GM18867 (cell line): Measurements from ENCODE around the gene FAM50B.

Experiments
- ATAC-seq: cut with Tn5 transposase; IDR thresholded peaks from one replicate; pipeline ENCODE4 v1.9.1; 2021; ENCODE audit warnings: mild to moderate bottlenecking, moderate library complexity; ENCODE audit not compliant: unreplicated experiment

Gene FAM50B

GRCh38 chr6:3848925-3849605 lies at the start of gene FAM50B:
TSS of gene FAM50B (plus strand) at chr6:3849373. CDS start at chr6:3849812, 439 bp downstream.
- ATAC-seq = peak; percentile 84

- ATAC-seq = no peak
Observed at GRCh38 chr6:3799719-3800118, 49.5 kb upstream of the FAM50B start.

GRCh38 chr6:3800850-3801591 lies 48.2 kb upstream of the FAM50B start:
- ATAC-seq = no peak

GRCh38 chr6:3801960-3802359 lies 47.2 kb upstream of the FAM50B start:
- peak; percentile 62 for ATAC-seq

- no peak for ATAC-seq
Observed at GRCh38 chr6:3803627-3804468, 45.3 kb upstream of the FAM50B start.

- ATAC-seq = no peak
Observed at GRCh38 chr6:3804964-3805363, 44.2 kb upstream of the FAM50B start.

GRCh38 chr6:3805448-3806123 lies 43.6 kb upstream of the FAM50B start:
- ATAC-seq = no peak

GRCh38 chr6:3806169-3806922 lies 42.8 kb upstream of the FAM50B start:
- ATAC-seq = no peak

- no peak for ATAC-seq
Observed at GRCh38 chr6:3808199-3808598, 41.0 kb upstream of the FAM50B start.

GRCh38 chr6:3808759-3809514 lies 40.2 kb upstream of the FAM50B start:
- no peak for ATAC-seq

GRCh38 chr6:3809515-3809891 lies 39.7 kb upstream of the FAM50B start:
- no peak for ATAC-seq

- ATAC-seq = no peak
Observed at GRCh38 chr6:3809982-3810381, 39.2 kb upstream of the FAM50B start.

- ATAC-seq = no peak
Observed at GRCh38 chr6:3811191-3811590, 38.0 kb upstream of the FAM50B start.

GRCh38 chr6:3812596-3812995 lies 36.6 kb upstream of the FAM50B start:
- no peak for ATAC-seq

- ATAC-seq = no peak
Observed at GRCh38 chr6:3813150-3813780, 35.9 kb upstream of the FAM50B start.

- ATAC-seq = no peak
Observed at GRCh38 chr6:3813918-3814317, 35.3 kb upstream of the FAM50B start.

GRCh38 chr6:3814539-3814938 lies 34.6 kb upstream of the FAM50B start:
- no peak for ATAC-seq

- ATAC-seq = no peak
Observed at GRCh38 chr6:3816251-3816650, 32.9 kb upstream of the FAM50B start.
